ENCODE measurements around the gene RNF207.

- TF ChIP-seq CTCF (conservative IDR thresholded peaks at IDR 0.05 in 1 of 2, IDR thresholded peaks at IDR 0.05 in 1 of 2; ENCODE audit: low read depth in 1 of 2, low read length in 2 of 2) (no peak), EZH2 (IDR thresholded peaks at IDR 0.05; ENCODE audit: low read length, missing control alignments) (no peak)
Measured at GRCh38 chr1:6233376-6233775, 27.5 kb downstream of the RNF207 start.
